Left ventricle myocardium inferior (tissue), 1 donor: Measurements from ENCODE around the gene AP5B1. TPM values are rescaled to one million over a fixed set of nuclear protein-coding genes. Genes with fewer than 3 reads are reported as not detected.
A peak's percentile ranks its signal among the peaks of the same experiment; 100 is the strongest.

Source experiments
- DNase-seq: peaks from one replicate; pipeline ENCODE4 v3.0.0-alpha.2; 2020
- H3K27ac ChIP-seq: fragments of 200-600 bp; replicated peaks from 2 replicates; pipeline ENCODE4 v1.8.0; 2021
- H3K27me3 ChIP-seq: fragments of 200-600 bp; 2 replicates; pipeline ENCODE4 v1.8.0; 2021; ENCODE audit warnings: low read depth
- H3K36me3 ChIP-seq: fragments of 200-600 bp; 2 replicates; pipeline ENCODE4 v1.8.0; 2021
- H3K4me1 ChIP-seq: fragments of 200-600 bp; 2 replicates; pipeline ENCODE4 v1.8.0; 2021
- H3K4me3 ChIP-seq: fragments of 200-600 bp; 2 replicates; pipeline ENCODE4 v1.8.0; 2021; ENCODE audit warnings: mild to moderate bottlenecking, moderate library complexity
- H3K9me3 ChIP-seq: fragments of 200-600 bp; replicated peaks from 2 replicates; pipeline ENCODE4 v1.8.0; 2021
- CTCF ChIP-seq: fragments of 200-600 bp; IDR thresholded peaks from 2 replicates; pipeline ENCODE4 v1.8.0; 2021; ENCODE audit warnings: antibody characterized with exemption, mild to moderate bottlenecking, borderline replicate concordance
- intact Hi-C: fragments of 100-400 bp; cut with micrococcal nuclease; formaldehyde crosslinking; loops from one replicate; pipeline ENCODE4 v1.11.0; 2022
- long read RNA-seq: library from polyadenylated mRNA; unstranded; transcript quantifications from one replicate; pipeline ENCODE4 v2.0.0, GENCODE V29; 2021
- total RNA-seq: library from RNA; stranded (reverse); fragmentation: NEBNext Ultra II Directional; extraction: Animal tissue kit (Norgen Biotek cat#: 25700); gene quantifications from one replicate; pipeline ENCODE4 v1.2.1, GENCODE V29; 2021
- donor health status: DM: no; HTN: yes; CAD: no; lungs with severe emphysema.

Gene AP5B1
- total RNA-seq, result 5.4 TPM
- long read RNA-seq, full-length matches to known transcripts, result 12 of 25 reads
- long read RNA-seq, partial matches to known transcripts, result 0 of 25 reads
- long read RNA-seq, other reads (novel, unspliced or antisense), result 13 of 25 reads

GRCh38 chr11:65780770-65781151, at the start of gene AP5B1:
Gene AP5B1 (minus strand): TSS chr11:65780976. CDS start chr11:65780591, 385 bp downstream.
- peak; percentile 68 for DNase-seq

GRCh38 chr11:65829459-65829858, 48.7 kb upstream of the AP5B1 start:
- TF ChIP-seq CTCF, result no peak
- Histone ChIP-seq H3K9me3 (no peaks in the 10 kb centered on the region), H3K4me3 (no peak overlapping the region), H3K4me1 (peaks cover 17% of the 10 kb centered on the region), H3K36me3 (no peaks in the 10 kb centered on the region), H3K27me3 (peaks cover 3% of the 10 kb centered on the region), H3K27ac (no peak overlapping the region)
- intact Hi-C loops, result no loop called here
- no peak for DNase-seq

More at GRCh38 chr11:65780770-65781151, at the start of gene AP5B1:
- Histone ChIP-seq H3K4me3 (peak within 1 kb of the TSS; percentile 97), H3K27ac (peak within 1 kb of the TSS; percentile 76), H3K36me3 (peaks cover 22% of the 10 kb centered on the region), H3K4me1 (peaks cover 34% of the 10 kb centered on the region), H3K9me3 (no peaks in the 10 kb centered on the region), H3K27me3 (peaks cover 21% of the 10 kb centered on the region)
- TF ChIP-seq CTCF, result no peak
- intact Hi-C loops, result no loop called here

- peaks cover 3% of the 10 kb centered on the region for H3K27me3 ChIP-seq
- no peaks in the 10 kb centered on the region for H3K9me3 ChIP-seq
- H3K36me3 ChIP-seq, result no peaks in the 10 kb centered on the region
- intact Hi-C loops, result no loop called here
- H3K4me1 ChIP-seq, result no peaks in the 10 kb centered on the region
- no peak overlapping the region for H3K4me3 ChIP-seq
- TF ChIP-seq CTCF, result no peak
- no peak for DNase-seq
- no peak overlapping the region for H3K27ac ChIP-seq
These were observed 46.4 kb upstream of the AP5B1 start for GRCh38 chr11:65826984-65827735.

GRCh38 chr11:65822776-65823528, 42.2 kb upstream of the AP5B1 start:
- intact Hi-C loops, result no loop called here
- Histone ChIP-seq H3K27ac (no peak overlapping the region), H3K9me3 (no peaks in the 10 kb centered on the region), H3K27me3 (no peaks in the 10 kb centered on the region), H3K4me1 (no peaks in the 10 kb centered on the region), H3K36me3 (no peaks in the 10 kb centered on the region), H3K4me3 (no peak overlapping the region)
- DNase-seq, result no peak
- TF ChIP-seq CTCF, result no peak

GRCh38 chr11:65821107-65821506, 40.3 kb upstream of the AP5B1 start:
- Histone ChIP-seq H3K4me3 (no peak overlapping the region), H3K9me3 (no peaks in the 10 kb centered on the region), H3K36me3 (no peaks in the 10 kb centered on the region), H3K4me1 (peaks cover 12% of the 10 kb centered on the region), H3K27ac (no peak overlapping the region), H3K27me3 (no peaks in the 10 kb centered on the region)
- intact Hi-C loops, result no loop called here
- TF ChIP-seq CTCF, result no peak
- DNase-seq, result no peak
